GM08714 (cell line): Measurements from ENCODE around the gene ADGRL1.

Source experiments
- H3K4me3 ChIP-seq: fragments of 200-500 bp; sonication (Bioruptor generic); 2 replicates; pipeline ENCODE4 v1.5.1; 2014; ENCODE audit warnings: mild to moderate bottlenecking, low read length, inconsistent platforms
- ZNF274 ChIP-seq: IDR thresholded peaks from 2 replicates; pipeline ENCODE4 v1.6.1; 2012; ENCODE audit warnings: mild to moderate bottlenecking, low read depth, low read length

ADGRL1 gene

DNA sequence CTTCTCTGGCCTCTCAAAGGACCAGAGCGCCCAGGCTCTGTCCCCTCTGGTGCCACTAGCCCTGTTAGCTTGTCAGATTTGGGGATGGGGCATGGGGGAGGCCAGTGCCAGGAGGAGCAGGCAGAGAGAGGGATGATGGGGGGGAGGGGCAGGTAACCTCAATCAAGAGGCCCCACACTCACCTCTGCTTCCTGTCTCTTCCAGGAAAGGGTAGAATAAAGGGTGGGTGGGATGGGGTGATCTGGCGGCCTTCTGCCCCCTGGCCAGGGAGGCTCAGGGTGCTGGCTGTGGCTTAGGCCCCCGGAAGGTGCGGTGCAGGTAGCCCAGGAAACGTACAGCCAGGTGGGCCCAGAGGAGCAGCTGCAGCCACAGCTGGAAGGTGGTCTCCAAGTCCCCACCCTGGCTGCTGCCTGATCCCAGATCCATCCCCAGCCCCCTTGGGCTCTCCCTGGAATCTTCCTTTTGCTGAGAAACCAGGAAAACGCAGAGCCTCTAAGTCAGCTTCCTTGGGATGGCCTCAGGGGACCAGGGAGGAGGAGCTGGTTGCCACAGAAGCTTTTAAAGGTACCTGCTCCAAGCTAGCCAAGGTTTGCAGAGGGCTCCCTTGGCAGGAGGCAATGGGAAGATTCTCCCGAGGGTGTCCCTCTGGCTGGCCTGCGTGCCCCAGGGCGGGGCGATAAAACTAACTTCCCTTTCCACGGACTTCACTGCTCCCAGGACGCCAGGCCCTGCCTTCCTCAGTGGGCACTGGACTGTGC, 93.7 kb downstream of the ADGRL1 start:
- no peak overlapping the region for H3K4me3 ChIP-seq
- no peak for TF ChIP-seq ZNF274

- H3K4me3 ChIP-seq, result no peak overlapping the region
- TF ChIP-seq ZNF274, result no peak
Measured at GRCh38 chr19:14111486-14111885, 94.5 kb downstream of the ADGRL1 start.

GRCh38 chr19:14110650-14111049, 95.3 kb downstream of the ADGRL1 start:
- no peak overlapping the region for H3K4me3 ChIP-seq
- no peak for TF ChIP-seq ZNF274

GRCh38 chr19:14107581-14108461, 98.1 kb downstream of the ADGRL1 start:
- TF ChIP-seq ZNF274, result no peak
- no peak overlapping the region for H3K4me3 ChIP-seq

DNA sequence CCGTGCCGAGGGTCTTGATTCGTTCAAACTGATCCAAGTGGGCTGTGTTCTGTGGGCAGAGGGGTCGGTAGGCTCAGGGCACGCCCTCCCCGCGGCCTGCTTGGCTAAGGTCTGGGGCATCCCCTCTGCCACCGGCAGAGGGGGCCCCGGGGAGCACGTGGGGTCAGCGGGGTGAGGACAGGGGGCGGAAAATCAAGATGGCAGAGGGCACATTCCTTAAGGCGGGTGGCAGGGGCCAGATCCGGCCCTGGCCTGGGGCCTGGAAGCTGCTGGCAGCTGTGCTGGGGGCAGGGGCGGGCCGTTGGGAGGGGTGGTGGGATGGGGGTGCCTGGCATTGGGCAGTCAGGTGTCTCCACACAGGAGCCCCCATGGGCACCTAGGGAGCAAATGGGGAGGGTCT, 99.1 kb downstream of the ADGRL1 start:
- TF ChIP-seq ZNF274, result no peak
- no peak overlapping the region for H3K4me3 ChIP-seq

- TF ChIP-seq ZNF274, result no peak
- H3K4me3 ChIP-seq, result no peak overlapping the region
Measured at GRCh38 chr19:14105680-14106079, 100.3 kb downstream of the ADGRL1 start.

DNA sequence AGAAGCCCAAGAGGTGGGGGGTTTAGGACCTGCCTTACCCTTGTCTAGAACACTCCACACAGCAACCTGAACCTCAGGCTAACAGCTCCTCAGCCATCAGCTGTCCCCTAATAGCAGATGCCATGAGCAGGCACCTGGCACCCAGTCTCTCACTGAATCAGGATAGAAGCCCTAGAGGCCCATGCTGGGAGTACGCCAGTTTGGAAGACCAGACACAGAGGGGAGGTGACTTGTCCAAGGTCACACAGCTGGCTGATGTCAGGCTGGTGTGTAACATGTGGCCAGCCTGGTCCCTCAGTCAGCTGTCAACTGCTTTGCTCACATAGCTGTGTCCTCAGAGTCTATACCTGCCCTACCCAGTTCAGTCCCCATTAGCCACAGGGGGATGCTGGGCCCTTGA, 102.7 kb downstream of the ADGRL1 start:
- no peak overlapping the region for H3K4me3 ChIP-seq
- TF ChIP-seq ZNF274, result no peak

DNA sequence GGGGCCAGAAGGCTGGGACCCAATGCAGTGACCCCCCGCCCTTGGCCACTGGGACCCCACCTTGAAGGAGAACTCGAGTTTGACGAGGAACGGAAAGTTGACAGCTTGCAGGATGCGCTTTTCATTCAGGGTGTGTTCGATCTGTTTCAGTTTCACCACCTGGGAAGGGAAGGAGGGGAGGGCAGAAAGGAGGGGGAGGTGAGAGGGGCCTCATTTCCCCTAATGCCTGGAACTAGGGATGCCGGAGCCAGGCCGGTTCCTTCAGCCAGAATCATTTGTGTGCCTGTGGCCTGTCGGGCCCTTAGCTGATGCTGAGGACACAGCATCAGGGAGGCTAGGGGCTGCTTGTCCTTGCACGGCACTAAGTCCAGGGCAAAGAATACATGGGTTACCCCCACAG, 103.2 kb downstream of the ADGRL1 start:
- TF ChIP-seq ZNF274, result no peak
- no peak overlapping the region for H3K4me3 ChIP-seq

DNA sequence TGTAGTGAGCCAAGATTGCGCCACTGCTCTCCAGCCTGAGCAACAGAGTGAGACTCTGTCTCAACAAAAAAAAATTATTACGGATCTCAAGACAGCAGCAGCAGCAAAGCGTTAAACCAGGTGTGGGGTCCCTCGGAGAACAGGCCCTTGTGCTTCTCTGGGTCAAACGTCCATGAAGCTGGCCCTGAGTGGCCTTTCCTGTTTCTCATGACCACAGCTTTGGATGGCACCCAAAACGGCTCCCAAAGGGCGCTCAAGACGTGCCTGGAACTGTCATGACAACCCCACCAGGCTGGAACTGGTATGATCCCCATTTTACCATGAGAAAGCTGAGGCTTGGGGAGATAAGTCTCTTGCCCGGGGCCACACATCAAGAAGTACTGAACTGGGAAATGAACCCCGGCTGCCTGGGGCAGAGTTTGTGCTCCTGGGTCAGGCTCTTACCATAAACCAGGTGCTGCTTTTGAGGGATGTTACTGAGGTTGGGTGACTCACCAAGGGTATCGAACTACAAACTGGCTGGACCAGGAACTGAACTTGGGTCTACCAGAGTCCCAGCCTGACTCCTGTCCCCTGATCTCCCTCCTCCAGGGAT, 103.8 kb downstream of the ADGRL1 start:
- no peak overlapping the region for H3K4me3 ChIP-seq
- TF ChIP-seq ZNF274, result no peak

DNA sequence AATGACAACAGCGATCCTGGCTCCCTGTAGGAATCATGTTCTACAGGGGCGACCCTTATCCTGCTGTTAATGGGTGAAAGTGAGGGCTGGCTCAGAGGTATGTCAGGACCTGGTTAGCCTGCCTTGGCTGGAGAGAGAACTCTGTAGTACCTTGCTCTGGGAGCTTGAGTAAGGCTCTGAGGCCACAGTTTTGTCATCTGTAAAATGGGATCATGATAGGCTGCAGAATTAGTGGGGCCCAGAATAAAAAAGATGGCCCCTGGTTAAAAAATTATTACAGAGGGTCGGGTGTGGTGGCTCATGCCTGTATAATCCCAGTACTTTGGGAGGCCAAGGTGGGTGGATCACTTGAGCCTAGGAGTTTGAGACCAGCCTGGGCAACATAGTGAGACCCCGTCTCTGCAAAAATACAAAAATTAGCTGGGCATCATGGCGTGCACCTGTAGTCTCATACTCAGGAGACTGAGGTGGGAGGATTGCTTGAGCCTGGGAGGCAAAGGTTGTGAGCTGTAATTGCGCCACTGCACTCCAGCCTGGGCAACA, 104.9 kb downstream of the ADGRL1 start:
- TF ChIP-seq ZNF274, result no peak
- H3K4me3 ChIP-seq, result no peak overlapping the region
